K562 (cell line): Measurements from ENCODE around the gene PDCL3. TPM values are rescaled to one million over a fixed set of nuclear protein-coding genes. Genes with fewer than 3 reads are reported as not detected.

Experiments
- BRF2 ChIP-seq: IDR thresholded peaks from 3 replicates; pipeline ENCODE4 v1.6.1; 2011; ENCODE audit warnings: borderline replicate concordance, mild to moderate bottlenecking; ENCODE audit not compliant: insufficient read length, insufficient read depth
- CCNT2 ChIP-seq: IDR thresholded peaks from 2 replicates; pipeline ENCODE4 v1.6.1; 2011; ENCODE audit warnings: borderline replicate concordance, low read depth, mild to moderate bottlenecking, moderate library complexity, mixed read lengths, low read length; ENCODE audit not compliant: insufficient read length; ENCODE audit errors: extremely low read depth
- CLOCK ChIP-seq: fragments of 250-450 bp; sonication (Bioruptor Pico); IDR thresholded peaks from 2 replicates; pipeline ENCODE4 v1.4.0; 2020; ENCODE audit warnings: mild to moderate bottlenecking, moderate library complexity, borderline replicate concordance
- CTCFL ChIP-seq: IDR thresholded peaks from 2 replicates; pipeline ENCODE4 v1.6.1; 2011; ENCODE audit warnings: borderline replicate concordance, low read depth, mild to moderate bottlenecking, moderate library complexity, low read length; ENCODE audit not compliant: insufficient read depth, poor library complexity, severe bottlenecking
- FOXP1 ChIP-seq: sonication (generic); formaldehyde crosslinking; IDR thresholded peaks from 2 replicates; pipeline ENCODE4 v1.8.0; 2022; ENCODE audit warnings: mild to moderate bottlenecking, missing genetic modification reagents
- KDM2B ChIP-seq: fragments of 250-450 bp; sonication (Bioruptor Pico); IDR thresholded peaks from 2 replicates; pipeline ENCODE4 v1.8.0; 2021; ENCODE audit warnings: mild to moderate bottlenecking, moderate library complexity
- PATZ1 ChIP-seq: fragments of 250-450 bp; sonication (Bioruptor Pico); IDR thresholded peaks from 2 replicates; pipeline ENCODE4 v1.5.0; 2020; ENCODE audit warnings: mild to moderate bottlenecking, borderline replicate concordance
- RHOXF2B ChIP-seq: fragments of 250-450 bp; sonication (Bioruptor Pico); conservative IDR thresholded peaks from 2 replicates; pipeline ENCODE4 v1.5.1; 2021
- TFE3 ChIP-seq: fragments of 450-650 bp; formaldehyde crosslinking; IDR thresholded peaks from 2 replicates; pipeline ENCODE4 v1.4.0; 2020; ENCODE audit warnings: mild to moderate bottlenecking, mixed read lengths
- TGIF2 ChIP-seq: sonication (generic); formaldehyde crosslinking; IDR thresholded peaks from 2 replicates; pipeline ENCODE4 v1.8.1; 2022; ENCODE audit warnings: mild to moderate bottlenecking, missing genetic modification reagents, moderate library complexity
- ZNF232 ChIP-seq: sonication (generic); formaldehyde crosslinking; IDR thresholded peaks from 2 replicates; pipeline ENCODE4 v1.8.0; 2022; ENCODE audit warnings: mild to moderate bottlenecking, missing genetic modification reagents
- ZNF239 ChIP-seq: fragments of 250-450 bp; sonication (Bioruptor Pico); IDR thresholded peaks from 2 replicates; pipeline ENCODE4 v1.4.0; 2020; ENCODE audit warnings: mild to moderate bottlenecking
- ZNF512 ChIP-seq: IDR thresholded peaks from 2 replicates; pipeline ENCODE4 v1.6.1; 2016; ENCODE audit warnings: missing genetic modification characterization, missing compliant biosample characterization
- polyA plus RNA-seq, 8 experiments: library from polyadenylated mRNA; depleted of rRNA in 4 of 8; stranded (reverse) in 5 of 8; unstranded in 3 of 8; fragments of >200 nt; fragmentation: Nextera tagmentation in 2 of 8; fragmentation: Illumina TruSeq in 1 of 8; extraction: Ambion mirVana in 2 of 8; extraction: Trizol in 1 of 8; gene quantifications; 2 replicates each; pipeline versions ENCODE4 v1.2.1 to v1.2.3, GENCODE V29; 2011 to 2014; ENCODE audit warnings: inconsistent platforms in 1 of 8, missing spikeins in 1 of 8
- total RNA-seq, 7 experiments: library from RNA; depleted of rRNA in 6 of 7; stranded (reverse); fragments of >200 nt in 6 of 7; fragmentation: Illumina TruSeq in 2 of 7; extraction: Trizol in 2 of 7; gene quantifications; 2 replicates each; pipeline versions ENCODE4 v1.2.1 to v1.2.3, GENCODE V29; 2011 to 2021; ENCODE audit warnings: low replicate concordance in 1 of 7

PDCL3 gene
- total and polyA plus RNA-seq, 9 of the 15 experiments (the other 6 are each of a cell fraction or from before 2014, with no cell fraction given): 16.6 to 76.7 (median 26.9) TPM

- TF ChIP-seq PATZ1 (CRISPR knock-in tag): no peak
- no peak for TF ChIP-seq CLOCK
- TF ChIP-seq ZNF512 (tag): no peak
- TF ChIP-seq TGIF2 (CRISPR knock-in tag): no peak
- TF ChIP-seq KDM2B: no peak
- no peak for TF ChIP-seq CCNT2
- TF ChIP-seq FOXP1 (CRISPR knock-in tag): no peak
- TF ChIP-seq RHOXF2B (CRISPR knock-in tag): no peak
- TF ChIP-seq ZNF239 (CRISPR knock-in tag): no peak
- no peak for TF ChIP-seq ZNF232 (CRISPR knock-in tag)
- TF ChIP-seq TFE3: no peak
- no peak for TF ChIP-seq CTCFL
- no peak for TF ChIP-seq BRF2
Observed at GRCh38 chr2:100562613-100563406, at the start of gene PDCL3 (continued).
